IPS-11a (cell line): ENCODE measurements around the gene FCER1G.
A peak's percentile ranks its signal among the peaks of the same experiment; 100 is the strongest.
"Not testable (repeated sequence)": the region's sequence is repeated elsewhere in the genome, so short reads cannot be mapped to it uniquely, and the experiment has no call there.

Experiments used
- H3K4me3 ChIP-seq: one replicate; pipeline ENCODE4 v1.5.1; 2013; ENCODE audit warnings: low read depth, low read length, control low read depth

The FCER1G gene

DNA sequence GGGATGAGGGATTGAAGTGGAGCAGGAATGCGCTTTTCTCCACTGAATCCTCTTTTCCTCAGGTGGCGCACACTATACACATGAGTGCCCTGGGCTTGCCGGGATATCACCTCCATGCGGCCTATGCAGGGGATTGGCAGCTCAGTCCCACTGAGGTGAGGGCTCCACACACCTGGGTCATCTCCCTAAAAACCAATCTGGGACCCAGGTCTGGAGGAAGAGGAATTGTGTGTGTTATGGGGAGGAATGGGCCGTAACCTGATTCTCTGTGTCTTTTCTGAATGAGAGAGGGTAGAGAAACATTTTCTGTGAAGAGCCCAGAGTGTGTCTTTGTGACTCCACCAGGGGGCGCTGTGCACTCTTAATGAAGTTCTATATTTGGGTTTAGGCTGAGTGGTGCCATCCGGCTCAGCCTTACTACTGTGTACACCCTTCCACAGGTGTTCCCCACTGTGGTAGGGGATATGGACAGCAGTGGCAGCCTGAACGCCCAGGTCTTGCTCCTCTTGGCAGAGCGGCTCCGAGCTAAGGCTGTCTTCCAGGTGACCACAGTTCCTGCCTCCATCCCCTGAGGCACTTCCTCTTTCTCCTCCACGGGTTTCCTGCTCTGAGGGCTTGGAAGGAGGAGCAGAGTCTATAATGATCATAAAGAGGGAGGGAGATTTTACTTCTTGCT is 12.2 kb downstream of the FCER1G start:
- H3K4me3 ChIP-seq: no peak overlapping the region

DNA sequence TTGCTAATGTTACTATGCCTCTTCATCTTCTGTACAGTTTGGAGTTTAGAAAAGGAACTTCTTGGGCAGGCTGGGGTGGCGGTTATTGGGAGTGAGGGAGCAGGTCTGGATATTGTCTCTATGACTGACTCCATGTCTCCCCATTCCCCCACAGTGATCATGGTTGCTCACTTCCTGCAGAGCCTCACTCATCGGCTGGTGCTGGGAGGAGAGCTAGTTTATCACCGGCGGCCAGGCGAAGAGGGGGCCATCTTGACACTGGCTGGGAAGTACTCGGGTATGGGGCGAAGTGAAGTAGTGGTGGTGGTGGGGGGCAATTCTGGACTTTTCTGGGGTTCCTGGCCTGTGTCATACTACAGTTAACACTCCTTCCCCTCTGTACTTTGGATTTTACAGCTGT is 12.9 kb downstream of the FCER1G start:
- H3K4me3 ChIP-seq: no peak overlapping the region

DNA sequence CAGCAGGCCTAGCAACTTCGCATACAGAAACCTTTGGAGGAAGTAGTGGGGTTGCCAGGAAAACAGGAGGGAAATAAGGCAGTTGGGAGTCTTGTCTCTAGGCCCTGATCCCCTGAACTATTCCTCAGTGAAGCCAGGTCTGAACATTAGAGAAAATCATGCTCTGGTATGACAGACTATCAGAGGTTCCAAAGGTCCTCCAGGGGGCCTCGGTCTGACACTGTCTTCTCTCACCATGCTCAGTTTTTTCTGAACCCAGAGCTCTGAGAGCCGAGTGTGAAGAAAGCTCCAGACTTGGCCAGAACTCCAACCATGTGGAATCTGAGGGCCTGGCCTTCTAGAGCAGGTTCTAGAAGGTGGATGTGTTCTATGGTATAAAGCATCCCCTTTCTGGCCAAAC is 14.8 kb downstream of the FCER1G start:
- no peak overlapping the region for H3K4me3 ChIP-seq

DNA sequence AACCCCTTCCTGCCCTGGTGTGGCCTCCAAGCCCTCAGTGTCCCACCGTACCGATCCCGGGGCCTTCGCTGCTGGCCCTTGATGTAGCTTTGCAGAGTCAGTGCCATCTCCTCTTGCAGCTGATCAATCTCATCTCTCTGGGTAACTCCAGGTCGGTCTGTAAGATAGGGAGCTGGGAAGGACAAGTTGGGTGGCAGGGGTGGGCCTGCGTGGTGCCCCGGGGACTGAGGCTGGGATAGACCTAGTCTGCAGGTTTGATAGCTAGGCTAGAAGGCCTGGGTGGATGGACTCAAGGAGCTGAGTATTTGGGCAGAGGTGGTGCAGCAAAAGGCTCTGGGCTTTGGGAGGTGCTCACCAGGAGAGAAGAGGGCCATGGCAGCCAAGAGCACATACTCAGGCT is 15.7 kb downstream of the FCER1G start:
- H3K4me3 ChIP-seq: no peak overlapping the region

DNA sequence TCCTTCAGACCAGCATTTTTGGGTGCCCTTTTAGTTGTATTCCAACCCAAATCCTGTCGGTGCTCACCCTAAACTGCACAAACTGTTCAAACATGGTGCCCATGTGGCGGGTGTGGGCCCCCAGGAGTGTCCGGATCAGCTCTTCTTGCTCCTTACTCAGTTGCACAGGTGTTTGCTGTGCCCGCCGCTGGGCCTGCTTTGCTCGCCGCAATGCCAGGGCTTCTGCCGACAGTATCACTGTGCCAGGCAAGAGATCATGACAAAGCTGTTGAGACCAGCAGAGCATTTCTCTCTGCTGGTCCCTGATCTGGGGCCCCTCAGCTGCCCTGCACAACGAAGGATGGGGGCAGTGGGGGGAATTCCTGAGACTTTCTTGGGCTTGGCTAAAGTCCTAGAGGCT is 18.0 kb downstream of the FCER1G start:
- H3K4me3 ChIP-seq: no peak overlapping the region

DNA sequence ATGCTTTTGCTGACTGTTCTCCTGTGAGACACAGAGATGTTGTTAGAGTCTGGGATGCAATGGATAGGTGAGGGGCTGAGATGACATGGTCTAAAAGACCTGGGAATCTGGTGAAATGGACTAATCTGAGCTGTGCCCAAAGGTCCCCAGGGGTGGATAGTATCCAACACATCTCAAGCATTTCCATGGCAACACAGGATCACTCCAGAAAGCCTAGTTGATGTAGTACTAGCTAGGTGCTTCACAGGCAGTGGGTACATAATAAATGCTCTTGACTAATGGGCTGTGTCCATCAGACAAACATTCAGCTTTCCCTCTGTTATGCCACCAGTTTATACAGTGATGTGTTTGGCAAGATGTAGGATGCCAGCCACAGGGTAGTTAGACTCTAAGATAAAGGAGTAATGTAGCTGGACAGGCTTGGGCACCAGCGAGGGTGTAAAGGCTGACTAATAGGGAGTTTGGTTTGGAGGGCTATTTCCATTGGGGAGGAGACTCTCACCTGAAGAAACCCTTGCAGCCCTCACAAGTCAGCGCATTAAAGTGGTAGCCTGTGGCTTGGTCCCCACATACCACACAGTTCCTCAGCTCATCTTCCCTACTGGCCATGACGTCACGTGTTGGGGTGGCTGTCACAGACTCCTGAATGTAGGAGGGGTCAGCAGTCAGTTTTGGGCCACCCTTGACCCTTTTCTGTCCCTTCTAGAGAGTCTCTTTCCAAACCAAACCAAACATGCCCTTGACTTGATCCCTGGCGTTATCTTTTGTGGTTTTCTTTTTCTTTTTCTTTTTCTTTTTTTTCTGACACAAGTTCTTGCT is 21.1 kb downstream of the FCER1G start:
- H3K4me3 ChIP-seq: no peak overlapping the region

DNA sequence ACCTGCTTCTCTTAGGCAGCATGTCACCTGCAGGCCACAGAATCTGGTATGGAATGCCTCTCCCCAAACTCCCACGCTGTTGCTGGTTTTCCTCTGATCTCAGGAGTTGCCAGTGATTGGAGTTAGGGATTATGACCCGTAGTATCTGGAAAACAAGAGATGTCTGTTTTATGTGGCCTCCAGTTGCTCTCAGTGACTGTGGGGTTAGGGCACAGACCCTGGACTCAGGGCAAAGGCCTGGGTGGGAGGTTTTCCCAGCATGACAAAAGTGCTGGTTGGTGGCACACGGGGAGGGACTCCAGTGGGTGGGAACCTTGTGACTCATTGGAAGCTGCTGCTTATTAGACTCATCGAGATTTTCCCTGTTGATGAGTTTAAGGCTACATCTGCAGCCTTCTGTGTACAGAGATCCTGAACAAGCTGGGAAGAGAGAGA is 23.0 kb downstream of the FCER1G start, which contains the start of gene NR1I3:
TSS of gene NR1I3 (minus strand) at position 165 of the 435 bp plus-strand sequence. CDS start 1,638 bp downstream, outside the sequence.
- H3K4me3 ChIP-seq: no peak within 1 kb of the TSS

DNA sequence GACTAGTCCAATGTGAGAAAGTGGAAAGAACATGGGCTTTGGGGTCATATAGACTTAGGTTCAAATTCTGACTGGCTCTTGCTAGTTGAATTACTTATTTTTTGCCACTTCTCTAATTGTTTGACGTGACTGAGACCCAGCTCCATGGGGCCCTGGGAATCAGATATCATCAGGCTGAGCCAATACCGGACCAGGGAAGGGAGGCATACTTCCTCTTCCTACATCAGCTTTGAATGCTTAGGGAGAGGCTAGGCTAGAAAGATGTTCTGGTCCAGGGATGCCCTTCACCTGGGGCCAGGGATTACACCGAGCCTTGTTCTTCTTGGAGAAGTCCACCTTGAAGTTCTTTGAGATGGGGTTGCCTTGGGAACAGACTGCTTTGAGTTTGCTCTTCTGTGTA is 26.6 kb downstream of the FCER1G start:
- H3K4me3 ChIP-seq: no peak overlapping the region

DNA sequence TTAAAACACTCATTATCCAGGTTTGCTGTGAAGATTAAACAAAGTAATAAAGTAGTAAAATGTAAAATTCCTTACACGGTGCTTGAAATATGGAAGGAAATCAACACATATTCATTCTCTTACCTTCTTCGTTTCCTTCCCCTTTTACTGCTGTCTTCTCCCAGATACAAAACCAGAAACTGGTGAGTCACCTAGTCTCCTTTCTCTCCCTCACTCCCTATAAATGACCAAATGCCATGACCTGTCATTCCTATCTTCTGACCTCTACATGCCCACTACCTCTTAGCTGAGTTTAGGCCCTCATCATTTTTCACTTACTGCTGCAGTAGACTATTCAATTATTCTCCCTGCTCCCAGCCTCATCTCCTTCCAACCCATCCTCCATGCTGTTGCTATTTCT is 27.2 kb downstream of the FCER1G start:
- no peak overlapping the region for H3K4me3 ChIP-seq

DNA sequence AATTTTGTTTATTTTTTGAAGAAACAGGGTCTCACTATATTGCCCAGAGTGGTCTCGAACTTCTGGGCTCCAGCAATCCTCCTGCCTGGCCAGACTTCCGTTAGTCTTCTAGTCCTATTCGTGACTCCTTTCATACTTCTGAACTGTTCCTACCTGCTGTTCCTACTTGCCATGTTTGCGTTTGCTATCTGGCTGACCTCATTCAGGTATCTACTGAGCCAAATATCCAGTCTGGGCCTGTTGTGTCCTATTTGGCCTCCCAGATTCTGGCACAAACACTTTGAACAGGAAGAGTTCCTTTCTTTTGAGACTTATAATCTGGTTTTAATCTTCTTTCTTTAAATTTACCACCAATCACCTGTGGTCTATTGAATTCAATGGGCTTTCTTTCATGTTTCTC is 29.8 kb downstream of the FCER1G start:
- H3K4me3 ChIP-seq: no peak overlapping the region

DNA sequence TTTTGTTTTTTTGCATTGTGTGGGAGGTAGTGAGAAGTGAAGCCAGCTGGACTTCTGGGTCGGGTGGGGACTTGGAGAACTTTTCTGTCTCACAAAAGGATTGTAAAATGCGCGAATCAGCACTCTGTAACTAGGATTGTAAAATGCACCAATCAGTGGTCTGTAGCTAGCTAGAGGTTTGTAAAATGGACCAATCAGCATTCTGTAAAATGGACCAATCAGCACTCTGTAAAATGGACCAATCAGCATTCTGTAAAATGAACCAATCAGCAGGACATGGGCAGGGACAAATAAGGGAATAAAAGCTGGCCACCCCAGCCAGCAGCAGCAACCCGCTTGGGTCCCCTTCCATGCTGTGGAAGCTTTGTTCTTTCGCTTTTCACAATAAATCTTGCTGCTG is 35.0 kb downstream of the FCER1G start:
- not testable (repeated sequence) for H3K4me3 ChIP-seq

DNA sequence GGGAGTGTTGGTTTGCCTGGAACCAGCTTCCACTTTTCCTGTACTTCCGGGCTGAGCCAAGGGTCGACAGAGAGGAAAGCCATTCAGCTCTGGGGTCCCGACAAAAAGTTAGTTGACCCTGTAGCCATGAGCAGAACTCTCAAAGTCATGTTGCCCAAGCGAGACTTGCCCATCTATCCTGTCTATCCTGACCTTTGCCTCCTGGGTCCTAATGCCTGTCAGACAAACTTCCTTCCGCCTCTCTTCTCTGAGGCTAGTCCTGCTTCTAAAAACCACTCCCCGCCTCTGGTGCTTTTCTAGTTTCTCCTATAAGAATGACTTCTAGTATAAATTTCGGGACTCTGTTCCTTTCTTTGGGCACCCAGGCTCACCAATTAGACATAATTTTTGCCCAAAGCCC is 35.7 kb downstream of the FCER1G start:
- no peak overlapping the region for H3K4me3 ChIP-seq

DNA sequence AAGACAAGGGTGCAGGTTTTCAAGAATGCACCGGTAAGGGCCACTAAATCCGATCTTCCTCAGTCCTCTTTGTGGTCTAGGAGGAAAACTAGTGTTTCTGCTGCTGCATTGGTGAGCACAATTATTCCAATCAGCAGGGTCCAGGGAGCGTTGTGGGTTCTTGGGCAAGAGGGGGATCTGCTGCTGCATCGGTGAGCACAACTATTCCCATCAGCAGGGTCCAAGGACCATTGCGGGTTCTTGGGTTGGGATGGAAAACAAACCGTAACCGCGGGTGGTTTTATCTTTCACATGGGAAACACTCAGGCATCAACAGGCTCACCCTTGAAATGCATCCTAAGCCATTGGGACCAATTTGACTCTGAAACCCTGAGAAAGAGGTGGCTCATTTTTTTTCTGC is 36.5 kb downstream of the FCER1G start:
- no peak overlapping the region for H3K4me3 ChIP-seq

DNA sequence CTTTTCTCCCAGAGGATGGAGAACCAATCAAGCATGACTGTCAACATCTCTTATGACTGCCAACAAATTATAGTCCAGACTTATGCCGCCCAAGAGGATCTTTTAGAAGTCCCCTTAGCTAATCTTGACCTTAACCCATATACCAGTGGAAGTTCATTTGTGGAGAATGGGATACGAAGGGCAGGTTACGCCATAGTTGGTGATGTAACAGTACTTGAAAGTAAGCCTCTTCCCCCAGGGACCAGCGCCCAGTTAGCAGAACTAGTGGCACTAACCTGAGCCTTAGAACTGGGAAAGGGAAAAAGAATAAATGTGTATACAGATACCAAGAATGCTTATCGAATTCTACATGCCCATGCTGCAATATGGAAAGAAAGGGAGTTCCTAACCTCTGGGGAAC is 40.2 kb downstream of the FCER1G start:
- H3K4me3 ChIP-seq: not testable (repeated sequence)

DNA sequence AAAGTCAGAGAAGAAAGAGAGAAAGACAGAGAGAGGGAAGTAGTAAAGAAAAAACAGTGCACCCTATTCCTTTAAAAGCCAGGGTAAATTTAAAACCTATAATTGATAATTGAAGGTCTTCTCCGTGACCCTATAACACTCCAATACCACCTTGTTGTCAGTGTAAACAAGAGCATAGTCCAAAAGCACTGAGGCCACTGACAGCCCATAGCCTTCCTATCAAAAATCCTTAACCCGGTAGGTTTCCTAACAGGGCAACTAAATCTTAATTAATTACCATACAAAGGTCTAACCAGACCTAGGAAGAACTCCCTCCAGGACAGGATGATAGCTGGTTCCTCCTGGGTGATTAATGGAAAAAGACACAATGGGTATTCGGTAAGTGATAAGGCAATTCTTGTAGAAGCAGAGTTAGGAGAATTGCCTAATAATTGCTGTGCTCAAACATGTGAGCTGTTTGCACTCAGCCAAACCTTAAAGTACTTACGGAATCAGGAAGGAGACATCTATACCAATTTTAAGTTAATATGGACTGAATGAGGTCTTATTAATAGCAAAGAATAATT is 40.9 kb downstream of the FCER1G start:
- not testable (repeated sequence) for H3K4me3 ChIP-seq

DNA sequence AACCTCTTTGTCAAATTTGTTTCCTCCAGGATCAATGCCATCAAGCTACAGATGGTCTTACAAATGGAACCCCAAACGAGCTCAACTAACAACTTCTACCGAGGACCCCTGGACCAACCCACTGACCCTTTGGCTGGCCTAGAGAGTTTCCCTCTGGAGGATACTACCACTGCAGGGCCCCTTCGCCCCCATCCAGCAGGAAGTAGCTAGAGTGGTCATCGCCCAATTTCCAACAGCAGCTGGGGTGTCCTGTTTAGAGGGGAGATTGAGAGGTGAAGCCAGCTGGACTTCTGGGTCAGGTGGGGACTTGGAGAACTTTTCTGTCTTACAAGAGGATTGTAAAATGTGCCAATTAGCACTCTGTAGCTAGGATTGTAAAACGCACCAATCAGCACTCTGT is 42.0 kb downstream of the FCER1G start:
- H3K4me3 ChIP-seq: not testable (repeated sequence)

DNA sequence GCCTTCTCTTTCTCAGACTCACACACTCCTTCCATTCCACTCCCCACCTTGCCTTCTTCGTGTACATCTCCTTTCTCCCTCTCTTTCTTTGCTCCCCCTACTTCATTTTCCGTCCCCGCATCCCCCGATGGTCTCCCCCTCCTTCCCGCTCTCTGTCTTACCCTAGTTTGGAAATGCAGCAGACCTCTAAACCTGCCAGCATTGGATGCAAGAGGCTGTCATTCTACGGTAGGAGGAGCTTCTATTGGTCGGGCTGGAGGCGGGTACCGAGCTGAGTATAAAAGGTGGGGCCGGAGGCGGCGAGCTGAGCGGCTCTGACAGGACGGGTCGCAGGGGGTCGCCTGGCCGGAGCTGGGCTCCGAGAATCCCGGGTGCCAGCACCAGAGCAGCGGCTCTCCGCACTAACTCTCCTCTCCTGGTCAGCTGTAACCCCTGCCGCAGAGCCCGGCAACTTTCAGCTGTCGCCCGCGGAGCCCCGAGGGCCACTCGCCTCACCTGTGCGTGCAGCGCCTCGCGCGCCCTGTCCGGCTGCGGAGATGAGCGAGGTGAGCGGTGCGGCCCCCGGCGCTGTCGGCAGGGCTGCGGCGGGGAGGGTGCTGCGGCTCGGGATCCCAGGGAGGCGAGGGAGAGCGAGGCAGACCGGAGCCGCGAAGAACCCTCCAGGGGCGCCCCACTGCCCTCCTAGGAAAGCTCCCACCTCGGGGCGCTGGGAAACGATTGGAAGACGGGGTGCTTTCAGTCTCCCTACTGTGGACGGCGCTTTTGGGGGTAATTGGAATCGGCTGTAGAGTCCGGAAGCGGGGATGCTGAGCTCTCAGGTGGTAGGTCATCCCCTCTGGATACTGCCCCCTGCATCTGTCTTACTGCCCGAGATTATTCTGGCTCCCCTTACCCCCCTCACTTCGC is 43.6 kb downstream of the FCER1G start, which contains the start of gene PCP4L1:
TSS of gene PCP4L1 (plus strand) at position 307 of the 906 bp plus-strand sequence. CDS start at position 537, 230 bp downstream.
- H3K4me3 ChIP-seq: peak within 1 kb of the TSS; percentile 66

DNA sequence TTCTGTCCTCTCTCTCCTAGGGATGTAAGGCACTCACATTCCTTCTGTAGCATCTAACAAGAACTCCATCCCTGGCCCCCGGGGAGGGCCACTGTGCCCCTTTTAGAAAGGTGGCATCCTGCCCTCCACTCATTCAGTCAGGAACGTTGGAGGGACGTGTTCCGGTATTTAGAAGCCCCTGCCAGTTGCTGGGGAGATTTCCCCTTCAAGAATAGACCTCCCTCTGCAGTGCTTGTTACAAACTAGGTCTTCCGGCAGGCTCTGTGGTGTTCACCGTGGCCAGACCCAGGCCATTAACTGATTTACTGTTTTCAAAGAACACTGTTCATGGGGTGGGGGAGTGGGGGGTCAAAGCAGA is 44.2 kb downstream of the FCER1G start:
- H3K4me3 ChIP-seq: peak overlapping the region; percentile 66

DNA sequence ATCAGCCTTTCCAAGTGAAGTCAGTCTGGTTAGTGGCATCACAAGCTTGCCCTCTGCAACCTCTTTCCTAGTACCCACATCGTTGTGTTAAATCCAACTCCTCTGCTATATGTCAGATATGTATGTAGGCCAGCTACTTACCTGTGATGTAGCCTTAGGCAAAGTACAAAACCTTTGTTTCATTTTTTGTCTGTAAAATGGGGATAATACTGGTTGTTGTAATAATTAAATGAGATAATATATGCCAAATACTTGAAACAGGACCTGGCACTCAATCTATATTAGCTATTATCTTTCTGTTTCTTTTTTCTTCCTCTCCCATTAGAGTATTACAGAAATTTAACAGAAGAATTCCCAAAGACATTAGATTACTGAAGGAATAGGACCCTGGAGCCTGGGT is 44.7 kb downstream of the FCER1G start:
- no peak overlapping the region for H3K4me3 ChIP-seq

DNA sequence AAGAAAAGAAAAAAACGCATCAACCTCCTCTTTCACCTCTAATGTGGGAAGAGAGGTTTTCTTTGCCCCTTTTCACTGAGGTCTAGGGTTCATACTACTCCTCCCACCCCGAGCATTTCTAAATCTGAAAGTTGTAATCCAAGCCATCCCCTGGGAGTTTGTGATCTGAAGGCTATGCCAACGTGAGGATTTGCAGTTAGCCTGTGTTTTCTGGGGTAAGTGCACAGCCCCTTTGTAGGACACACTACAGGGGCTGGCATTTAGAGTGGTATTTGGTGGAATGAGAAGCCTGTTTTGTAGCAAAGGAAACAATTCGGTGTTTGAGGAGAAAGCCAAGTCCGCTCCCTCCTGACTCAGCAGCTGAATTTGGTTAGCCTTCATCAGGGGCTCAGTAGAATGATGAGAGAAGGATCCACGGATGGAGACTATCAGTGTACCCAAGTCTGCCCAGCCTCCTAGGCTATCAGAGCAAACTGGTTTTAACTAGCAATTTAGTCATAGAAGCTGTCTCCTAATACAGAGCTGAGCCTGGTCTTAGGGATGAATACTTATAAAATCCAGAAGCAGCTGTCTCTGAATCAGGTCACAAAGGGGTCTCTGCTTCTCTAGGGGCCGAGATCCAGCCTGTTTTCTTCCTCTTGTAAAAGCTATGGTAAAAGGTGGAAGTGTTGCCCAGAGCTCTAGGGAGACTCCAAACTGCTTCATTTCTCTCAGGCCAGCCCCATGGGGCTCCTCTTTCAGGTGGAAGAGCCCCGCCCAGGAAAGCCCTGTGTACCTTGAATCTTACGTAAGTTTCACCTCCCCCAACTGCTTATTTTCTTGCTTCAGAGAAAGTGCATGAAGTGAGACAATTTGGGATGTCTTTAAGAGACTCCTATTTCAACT is 45.5 kb downstream of the FCER1G start:
- H3K4me3 ChIP-seq: no peak overlapping the region
